ENCODE measurements around the gene CEP350.

DNA sequence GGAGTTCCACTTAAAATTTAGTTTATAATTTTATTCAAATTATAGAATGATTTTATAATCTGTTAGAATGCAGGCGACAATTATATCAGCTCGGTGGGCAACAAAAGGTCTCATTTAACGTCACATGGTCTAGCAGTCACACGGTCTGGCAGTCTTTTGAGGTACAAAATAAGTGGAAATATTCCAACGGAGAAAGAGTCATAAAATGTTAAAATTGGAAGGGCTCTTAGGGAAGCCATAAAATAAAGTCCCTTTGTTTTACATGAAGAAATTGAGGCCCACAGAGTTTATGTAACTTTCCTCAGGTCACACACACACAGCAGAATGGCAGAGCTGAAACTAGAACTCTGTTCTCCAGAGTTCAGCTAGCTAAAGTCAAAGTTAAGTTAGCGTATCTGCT lies 115.7 kb downstream of the CEP350 start:
- TF ChIP-seq, protein P1, sequence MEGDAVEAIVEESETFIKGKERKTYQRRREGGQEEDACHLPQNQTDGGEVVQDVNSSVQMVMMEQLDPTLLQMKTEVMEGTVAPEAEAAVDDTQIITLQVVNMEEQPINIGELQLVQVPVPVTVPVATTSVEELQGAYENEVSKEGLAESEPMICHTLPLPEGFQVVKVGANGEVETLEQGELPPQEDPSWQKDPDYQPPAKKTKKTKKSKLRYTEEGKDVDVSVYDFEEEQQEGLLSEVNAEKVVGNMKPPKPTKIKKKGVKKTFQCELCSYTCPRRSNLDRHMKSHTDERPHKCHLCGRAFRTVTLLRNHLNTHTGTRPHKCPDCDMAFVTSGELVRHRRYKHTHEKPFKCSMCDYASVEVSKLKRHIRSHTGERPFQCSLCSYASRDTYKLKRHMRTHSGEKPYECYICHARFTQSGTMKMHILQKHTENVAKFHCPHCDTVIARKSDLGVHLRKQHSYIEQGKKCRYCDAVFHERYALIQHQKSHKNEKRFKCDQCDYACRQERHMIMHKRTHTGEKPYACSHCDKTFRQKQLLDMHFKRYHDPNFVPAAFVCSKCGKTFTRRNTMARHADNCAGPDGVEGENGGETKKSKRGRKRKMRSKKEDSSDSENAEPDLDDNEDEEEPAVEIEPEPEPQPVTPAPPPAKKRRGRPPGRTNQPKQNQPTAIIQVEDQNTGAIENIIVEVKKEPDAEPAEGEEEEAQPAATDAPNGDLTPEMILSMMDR (IDR thresholded peaks at IDR 0.05), result no peak
- TF ChIP-seq POLR2A (IDR thresholded peaks at IDR 0.05), result no peak

All from transverse colon (tissue), 3 donors.